GM12878 (cell line): ENCODE results near the gene PHACTR1. TPM values are rescaled to one million over a fixed set of nuclear protein-coding genes. Genes with fewer than 3 reads are reported as not detected.

Source experiments
- ATAC-seq: fragments of 200-7000 bp; cut with Tn5 transposase; 3 replicates; pipeline ENCODE4 v1.9.1; 2020; ENCODE audit warnings: mild to moderate bottlenecking, moderate library complexity
- BruUV-seq: library from RNA; stranded (reverse); fragments of 400-500 nt; replicated peaks from 2 replicates; lab custom pipeline; 2021; lab: Mats Ljungman, UMichigan
- CTCF ChIA-PET: fragments of 300-600 bp; sonication (Branson Sonifier 250); formaldehyde crosslinking; extraction: SDS; loops from one replicate; lab custom pipeline; 2021; ENCODE audit warnings: inconsistent platforms; lab: Yijun Ruan, JAX
- POLR2A ChIA-PET: fragments of 350-600 bp; formaldehyde crosslinking; extraction: SDS; loops from one replicate; lab custom pipeline; 2021; ENCODE audit warnings: inconsistent platforms; lab: Charles Lee
- RAD21 ChIA-PET: fragments of 300-600 bp; sonication (Branson Sonifier 250); formaldehyde crosslinking; loops from one replicate; lab custom pipeline; 2023; ENCODE audit warnings: antibody characterized with exemption; ENCODE audit not compliant: unreplicated experiment; lab: Charles Lee
- SMC1A ChIA-PET: fragments of 300-600 bp; sonication (Branson Sonifier 250); formaldehyde crosslinking; loops from one replicate; lab custom pipeline; 2023; ENCODE audit not compliant: unreplicated experiment, uncharacterized antibody; lab: Charles Lee
- DNase-seq: peaks from one replicate; pipeline ENCODE4 v3.0.0-alpha.2; 2011; ENCODE audit warnings: low read depth, low spot score
- FAIRE-seq: peaks from 3 replicates; lab custom pipeline; 2011; peaks lifted over from hg19 to GRCh38; lab: Jason Lieb, UNC
- H2AFZ ChIP-seq: 2 replicates; pipeline ENCODE4 v1.6.0; 2011; ENCODE audit warnings: low read depth, low read length, control low read depth; ENCODE audit not compliant: control insufficient read depth
- H3K27ac ChIP-seq: 2 replicates; pipeline ENCODE4 v1.5.1; 2011; ENCODE audit warnings: control low read depth; ENCODE audit not compliant: control insufficient read depth, insufficient read depth
- H3K27me3 ChIP-seq, 2 experiments: replicated peaks in 1 of 2; 2 replicates each; pipeline versions ENCODE4 v1.6.0 to v1.6.1; 2011; ENCODE audit warnings: low read length in 1 of 2; ENCODE audit not compliant: control insufficient read depth in 2 of 2, insufficient read depth in 2 of 2
- H3K36me3 ChIP-seq, 2 experiments: 2 replicates each; pipeline ENCODE4 v1.5.1; 2011; ENCODE audit warnings: low read length in 1 of 2; ENCODE audit not compliant: control insufficient read depth in 2 of 2, insufficient read depth in 2 of 2
- H3K4me1 ChIP-seq: 2 replicates; pipeline ENCODE4 v1.6.1; 2011; ENCODE audit warnings: mild to moderate bottlenecking, low read length, moderate library complexity, mixed read lengths; ENCODE audit not compliant: control insufficient read depth, insufficient read depth
- H3K4me2 ChIP-seq: 2 replicates; pipeline ENCODE4 v1.6.0; 2011; ENCODE audit warnings: control low read depth; ENCODE audit not compliant: control insufficient read depth, insufficient read depth
- H3K4me3 ChIP-seq: fragments of 200-600 bp; sonication (generic); 2 replicates; pipeline ENCODE4 v1.5.1; 2016
- H3K79me2 ChIP-seq: 2 replicates; pipeline ENCODE4 v1.6.0; 2011; ENCODE audit warnings: low read length; ENCODE audit not compliant: control insufficient read depth, insufficient read depth
- H3K9ac ChIP-seq: 2 replicates; pipeline ENCODE4 v1.8.0; 2011; ENCODE audit warnings: low read length, control low read depth, mixed read lengths; ENCODE audit not compliant: control insufficient read depth, insufficient read depth
- H3K9me3 ChIP-seq: replicated peaks from 3 replicates; pipeline ENCODE4 v1.5.1; 2011; ENCODE audit warnings: mild to moderate bottlenecking, low read length; ENCODE audit not compliant: control insufficient read depth, insufficient read depth
- H4K20me1 ChIP-seq: 2 replicates; pipeline ENCODE4 v1.6.0; 2011; ENCODE audit not compliant: control insufficient read depth, insufficient read depth
- ASH2L ChIP-seq: fragments of 300-600, 200-600 bp; sonication (generic); IDR thresholded peaks from 2 replicates; pipeline ENCODE4 v1.6.1; 2017; ENCODE audit warnings: low read depth, mild to moderate bottlenecking, borderline replicate concordance
- BRCA1 ChIP-seq: IDR thresholded peaks from 2 replicates; pipeline ENCODE4 v1.6.1; 2011; ENCODE audit warnings: low read depth, low read length, improper control_type of control experiment
- CBX5 ChIP-seq: sonication (generic); IDR thresholded peaks from 2 replicates; pipeline ENCODE4 v1.6.1; 2016; ENCODE audit warnings: low read depth, moderate library complexity, mild to moderate bottlenecking, inconsistent platforms
- EED ChIP-seq: sonication (generic); IDR thresholded peaks from 2 replicates; pipeline ENCODE4 v1.6.1; 2016; ENCODE audit warnings: antibody characterized with exemption, low read depth
- KAT2A ChIP-seq: conservative IDR thresholded peaks from 2 replicates; pipeline ENCODE4 v1.6.1; 2011; ENCODE audit warnings: low read depth, low read length; ENCODE audit not compliant: control insufficient read depth
- NFXL1 ChIP-seq: fragments of 450-650 bp; IDR thresholded peaks from 2 replicates; pipeline ENCODE4 v1.6.1; 2017; ENCODE audit warnings: antibody characterized with exemption, mild to moderate bottlenecking, borderline replicate concordance
- POLR2A ChIP-seq: IDR thresholded peaks from 2 replicates; pipeline ENCODE4 v1.6.1; 2011; ENCODE audit warnings: low read depth, mild to moderate bottlenecking, low read length
- POLR2AphosphoS5 ChIP-seq: IDR thresholded peaks from 2 replicates; pipeline ENCODE4 v1.6.1; 2011; ENCODE audit warnings: mild to moderate bottlenecking, low read length, inconsistent platforms
- SMARCA5 ChIP-seq: fragments of 450-650 bp; IDR thresholded peaks from 2 replicates; pipeline ENCODE4 v1.6.1; 2017; ENCODE audit warnings: mild to moderate bottlenecking
- ZBTB11 ChIP-seq: fragments of 450-650 bp; formaldehyde crosslinking; IDR thresholded peaks from 2 replicates; pipeline ENCODE4 v1.5.0; 2022; ENCODE audit warnings: mild to moderate bottlenecking, missing genetic modification characterization
- ZNF274 ChIP-seq: IDR thresholded peaks from one replicate; pipeline ENCODE4 v1.8.0; 2011; ENCODE audit not compliant: insufficient read length, insufficient read depth
- WGBS: methylation state at CpG from one replicate; pipeline ENCODE4 v1.1.6; 2016; ENCODE audit warnings: low lambda C conversion rate; ENCODE audit not compliant: insufficient replicate concordance, insufficient coverage; ENCODE audit errors: missing lambda C conversion rate; 5-methylcytosine and 5-hydroxymethylcytosine counted together
- in situ Hi-C: fragments of 300-500 bp; cut with MboI; formaldehyde crosslinking; loops from 9 replicates; pipeline ENCODE4 v1.14.3; 2018; ENCODE audit warnings: mixed read lengths
- intact Hi-C: fragments of 100-400 bp; cut with micrococcal nuclease; formaldehyde crosslinking; loops from one replicate; pipeline ENCODE4 v1.14.2; 2022; ENCODE audit not compliant: unreplicated experiment
- polyA plus RNA-seq, 11 experiments: library from polyadenylated mRNA; depleted of rRNA in 4 of 11; unstranded in 6 of 11; stranded (reverse) in 5 of 11; fragments of >200 nt; fragmentation: Nextera tagmentation in 4 of 11; fragmentation: Illumina TruSeq in 1 of 11; extraction: Ambion mirVana in 4 of 11; extraction: Trizol in 1 of 11; gene quantifications; 1 replicate in 1 of 11; 2 replicates in 10 of 11; pipeline versions ENCODE4 v1.2.1 to v1.2.3, GENCODE V29; 2011 to 2016; ENCODE audit warnings: inconsistent platforms in 2 of 11, missing spikeins in 2 of 11, low read depth in 1 of 11
- total RNA-seq, 4 experiments: library from RNA; depleted of rRNA in 3 of 4; stranded (reverse); fragments of >200 nt in 3 of 4; fragmentation: Illumina TruSeq in 1 of 4; extraction: Trizol in 1 of 4; gene quantifications; 2 replicates each; pipeline versions ENCODE4 v1.2.1 to v1.2.3, GENCODE V29; 2013 to 2021

Gene PHACTR1
- total and polyA plus RNA-seq, 10 of the 15 experiments (the other 5 are each of a cell fraction or from before 2014, with no cell fraction given): 34.2 to 94.6 (median 62.3) TPM

- CTCF ChIA-PET: interaction anchor here (0.6 kb wide), 1 partner anchor 369 kb away, joined by 3 read pairs; no protein-coding TSS in a partner anchor
Observed at GRCh38 chr6:12968839-12969558, 252.4 kb downstream of the PHACTR1 start.

GRCh38 chr6:12969966-12970365 lies 253.4 kb downstream of the PHACTR1 start:
- POLR2A ChIA-PET: no interaction called here
- Histone ChIP-seq H3K9ac (no peak overlapping the region), H4K20me1 (no peaks in the 10 kb centered on the region), H3K4me3 (no peak overlapping the region), H3K4me1 (no peaks in the 10 kb centered on the region), H2AFZ (no peak overlapping the region), H3K36me3 (no peaks in the 10 kb centered on the region), H3K27me3 (0 out of 4 replicates have a peak, but pooled peaks cover 0 to 3% of the 10 kb centered on the region in 2 experiments), H3K79me2 (no peaks in the 10 kb centered on the region), H3K9me3 (no peaks in the 10 kb centered on the region), H3K4me2 (no peak overlapping the region), H3K27ac (no peak overlapping the region)
- no peak for TF ChIP-seq ZNF274
- TF ChIP-seq KAT2A: no peak
- no peak for TF ChIP-seq POLR2A
- no peak for TF ChIP-seq POLR2AphosphoS5
- no peak for TF ChIP-seq SMARCA5
- no peak for TF ChIP-seq NFXL1
- TF ChIP-seq BRCA1: no peak
- no peak for TF ChIP-seq ZBTB11 (CRISPR knock-in tag)
- TF ChIP-seq EED: no peak
- TF ChIP-seq CBX5: no peak
- FAIRE-seq (no peak), ATAC-seq (no peak), DNase-seq (no peak)
- 24% methylated on average over 2 of the region's 2 CpGs for WGBS
- RAD21 ChIA-PET: no interaction called here
- CTCF ChIA-PET: interaction anchor here (0.6 kb wide), 1 partner anchor 368 kb away, joined by 3 read pairs; no protein-coding TSS in a partner anchor
- BruUV-seq: no TSS peak
- SMC1A ChIA-PET: no interaction called here
- in situ Hi-C loops: no loop called here
- intact Hi-C loops: no loop called here

More at GRCh38 chr6:12968839-12969558, 252.4 kb downstream of the PHACTR1 start:
- Histone ChIP-seq H3K9ac (no peak overlapping the region), H3K27ac (no peak overlapping the region), H3K9me3 (no peaks in the 10 kb centered on the region)
- in situ Hi-C loops: no loop called here
- no peak for ATAC-seq
- WGBS: 22% methylated on average over 5 of the region's 5 CpGs
- intact Hi-C loops: no loop called here
- TF ChIP-seq ASH2L: no peak
- TF ChIP-seq, all 136 proteins: peak for 0
- no peak overlapping the region for H2AFZ ChIP-seq
- DNase-seq (no peak), FAIRE-seq (no peak)
- ChIA-PET POLR2A (no interaction called here), SMC1A (no interaction called here), RAD21 (no interaction called here)
- no TSS peak for BruUV-seq
- no peak overlapping the region for H3K4me2 ChIP-seq
- no peaks in the 10 kb centered on the region for H3K36me3 ChIP-seq
- no peaks in the 10 kb centered on the region for H3K4me1 ChIP-seq
- 0 out of 4 replicates have a peak, but pooled peaks cover 0 to 3% of the 10 kb centered on the region in 2 experiments for H3K27me3 ChIP-seq
- H4K20me1 ChIP-seq: no peaks in the 10 kb centered on the region
- no peaks in the 10 kb centered on the region for H3K79me2 ChIP-seq
- no peak overlapping the region for H3K4me3 ChIP-seq
